ENCODE results near the gene MDFI.

MDFI gene

DNA sequence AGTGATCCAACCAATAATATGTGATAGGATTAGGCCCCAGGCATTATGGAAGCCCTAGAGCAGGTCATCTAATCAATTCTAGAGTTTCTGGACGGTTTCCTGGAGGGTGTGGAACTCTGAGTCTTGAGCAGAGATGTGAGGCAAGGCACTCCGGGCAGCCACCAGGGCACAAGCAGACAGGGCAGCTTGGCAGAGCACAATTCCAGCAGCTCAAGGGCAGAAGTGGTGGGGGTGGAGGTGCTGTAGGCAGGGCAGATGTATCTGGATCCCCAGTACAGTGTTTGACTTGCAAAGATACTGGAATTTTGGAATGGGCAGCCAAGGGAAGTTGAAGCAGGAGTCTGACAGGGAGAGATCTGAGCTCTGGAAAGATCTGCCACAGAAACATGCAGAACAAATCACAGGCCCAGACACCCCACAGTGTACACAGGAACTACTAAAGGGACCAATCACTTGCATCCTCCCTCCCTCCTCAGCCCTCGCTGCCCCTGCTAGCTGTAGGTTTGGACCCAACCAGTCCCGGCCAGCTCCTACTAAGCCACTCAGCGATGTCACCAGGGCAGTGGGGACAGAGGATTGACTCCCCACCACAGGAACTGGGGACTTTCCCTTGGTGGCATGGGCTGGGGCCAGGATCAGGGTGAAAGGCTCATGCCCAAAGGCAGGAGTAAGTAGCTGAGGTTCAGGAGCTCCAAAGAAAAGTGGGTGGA is 50.1 kb downstream of the MDFI start:
- no peak for DNase-seq (ENCODE audit: low spot score)

DNA sequence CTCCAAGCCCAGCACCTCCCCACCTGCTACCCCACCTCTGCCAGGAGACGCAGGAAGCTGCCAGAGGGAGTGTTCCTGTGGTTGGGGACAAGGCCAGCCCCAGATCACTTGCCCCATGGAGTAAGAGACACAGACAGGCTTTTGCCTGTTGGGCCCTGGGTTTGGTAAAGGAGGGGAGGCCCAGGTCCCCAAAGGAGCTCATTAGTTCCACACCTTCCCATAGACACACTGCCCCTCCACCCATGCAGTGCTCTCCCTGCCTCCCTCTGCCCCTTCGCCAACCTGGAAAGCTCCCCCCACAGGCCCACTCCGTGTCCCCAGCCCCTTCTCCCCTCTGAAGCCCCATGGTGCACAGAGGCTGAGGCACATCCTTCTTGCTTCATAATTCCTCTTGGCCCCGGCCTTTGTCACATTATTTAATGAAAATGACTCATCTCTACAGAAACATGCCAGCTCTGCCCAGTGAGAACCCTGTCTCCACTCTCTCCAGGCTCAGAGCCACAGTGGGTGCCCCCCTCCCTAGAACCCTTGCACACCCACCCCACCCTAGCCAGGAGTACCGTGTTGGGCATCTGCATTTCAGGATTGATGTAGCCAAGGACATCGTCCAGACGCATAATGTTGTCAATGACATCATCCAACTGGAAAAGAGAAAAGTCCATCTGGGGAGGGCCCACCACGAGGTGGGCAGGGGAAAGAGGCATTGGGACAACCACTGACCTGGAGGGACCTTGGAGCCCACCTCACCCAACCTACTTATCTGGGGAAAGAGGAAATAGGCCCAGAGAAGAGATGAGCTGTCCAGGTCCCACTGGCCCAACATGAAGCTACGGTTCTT is 51.1 kb downstream of the MDFI start:
- no peak for DNase-seq (ENCODE audit: low spot score)

DNA sequence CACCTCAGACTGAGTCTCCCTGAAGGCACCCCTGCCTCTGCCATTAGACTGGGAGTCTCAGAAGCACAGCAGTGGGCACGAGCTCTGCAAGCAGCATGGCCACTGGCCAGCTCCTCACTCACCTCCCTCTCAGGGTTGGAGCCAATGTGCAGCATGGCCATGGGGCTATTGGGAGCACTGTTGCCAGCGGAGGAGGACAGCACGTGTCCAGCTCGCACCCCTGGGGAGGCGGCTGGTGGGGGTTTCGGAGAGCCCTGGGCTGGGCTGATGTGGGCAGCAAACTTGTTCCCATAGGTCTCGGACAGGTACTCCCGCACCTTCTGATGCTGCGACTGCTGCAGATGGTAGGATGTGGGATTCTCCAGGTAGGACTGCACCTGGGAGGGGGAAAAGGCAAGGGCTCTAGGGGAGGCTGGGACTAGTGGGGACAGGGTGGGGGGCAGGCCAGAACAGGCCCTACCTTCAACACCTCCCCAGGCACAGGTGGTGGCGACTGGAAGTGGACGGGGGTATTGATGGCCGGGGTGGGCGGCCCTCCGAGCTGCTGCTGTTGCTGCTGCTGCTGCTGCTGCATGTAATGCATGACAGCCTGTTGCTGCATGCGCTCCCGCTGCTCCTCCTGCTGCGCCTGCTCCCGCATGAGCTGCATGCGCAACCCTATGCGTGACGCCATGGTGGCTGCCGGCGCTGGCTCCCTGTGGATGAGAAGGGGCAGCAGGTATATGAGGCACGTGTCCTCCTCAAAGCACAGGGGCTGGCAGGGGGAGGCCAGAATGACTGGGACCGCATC is 52.5 kb downstream of the MDFI start:
- no peak for DNase-seq (ENCODE audit: low spot score)

- no peak for DNase-seq (ENCODE audit: low spot score)
These were observed 53.3 kb downstream of the MDFI start for GRCh38 chr6:41691426-41692079.

- DNase-seq (ENCODE audit: low spot score), result no peak
These were observed 53.9 kb downstream of the MDFI start for GRCh38 chr6:41692080-41692675.

DNA sequence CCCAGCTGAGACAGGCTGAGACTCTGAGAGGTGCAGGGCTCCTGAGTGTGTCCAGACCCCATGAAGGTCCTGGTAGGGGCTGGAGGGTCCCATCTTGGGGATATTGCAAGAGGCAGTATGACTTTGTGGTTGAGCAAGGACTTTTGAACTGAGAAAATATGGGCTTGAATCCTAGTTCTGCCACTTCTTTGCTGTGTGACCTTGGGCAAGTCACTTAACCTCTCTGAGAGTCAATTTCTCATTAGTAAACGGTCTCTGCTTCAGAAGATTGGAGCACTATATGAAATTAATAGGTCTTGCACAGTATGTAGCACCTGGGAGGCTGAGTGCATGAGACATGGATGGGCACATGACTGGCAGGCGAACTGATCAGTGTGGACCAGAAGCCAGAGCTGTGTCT is 54.5 kb downstream of the MDFI start:
- DNase-seq (ENCODE audit: low spot score), result no peak

DNA sequence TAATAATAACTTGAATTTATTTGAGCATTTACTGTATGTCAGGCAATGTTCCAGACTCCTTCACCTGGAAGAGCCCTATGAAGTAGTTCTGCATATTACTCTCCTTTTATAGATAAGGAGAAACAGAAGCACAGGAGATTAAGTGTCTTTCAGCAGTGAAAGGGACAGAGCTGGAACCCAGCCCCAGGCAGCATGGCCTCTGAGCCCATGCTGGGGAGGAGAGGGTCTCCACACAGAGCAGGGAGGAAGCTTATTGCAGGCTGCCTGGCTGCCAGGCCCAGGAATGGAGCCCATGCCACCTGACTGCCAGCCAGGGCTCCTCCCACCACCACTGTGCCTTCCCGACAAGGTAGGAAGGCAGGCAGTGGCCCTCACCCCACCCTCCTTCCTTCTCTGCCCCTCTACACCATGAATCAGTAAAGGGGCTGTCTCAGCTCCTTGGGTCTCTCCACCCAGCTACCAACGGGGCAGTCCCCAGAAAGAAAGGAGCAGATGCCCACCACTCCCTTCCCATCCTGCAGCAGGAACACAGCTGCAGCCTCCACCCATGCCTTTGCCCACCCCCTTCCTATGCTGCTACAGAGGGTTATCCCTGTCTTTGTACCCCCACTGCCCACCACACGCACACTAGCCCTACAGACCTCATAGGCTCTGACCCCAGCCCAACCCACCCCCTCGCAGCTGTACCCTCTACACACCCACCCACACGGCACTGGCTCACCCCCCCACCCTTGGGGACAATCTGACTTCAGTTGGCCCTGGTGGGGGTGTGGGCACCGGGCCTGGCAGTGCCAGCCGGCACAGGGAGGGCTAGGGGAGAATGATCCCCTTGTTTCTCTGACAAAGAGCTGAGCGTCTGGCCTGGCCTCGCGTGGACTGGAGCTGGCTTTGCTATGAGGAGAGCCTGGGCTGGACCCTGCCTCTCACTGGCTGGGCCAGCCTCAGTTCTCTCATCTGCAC is 55.3 kb downstream of the MDFI start:
- peak; percentile 97 for DNase-seq (ENCODE audit: low spot score)

- DNase-seq (ENCODE audit: low spot score), result no peak
These were observed 56.7 kb downstream of the MDFI start for GRCh38 chr6:41694815-41695526.

DNA sequence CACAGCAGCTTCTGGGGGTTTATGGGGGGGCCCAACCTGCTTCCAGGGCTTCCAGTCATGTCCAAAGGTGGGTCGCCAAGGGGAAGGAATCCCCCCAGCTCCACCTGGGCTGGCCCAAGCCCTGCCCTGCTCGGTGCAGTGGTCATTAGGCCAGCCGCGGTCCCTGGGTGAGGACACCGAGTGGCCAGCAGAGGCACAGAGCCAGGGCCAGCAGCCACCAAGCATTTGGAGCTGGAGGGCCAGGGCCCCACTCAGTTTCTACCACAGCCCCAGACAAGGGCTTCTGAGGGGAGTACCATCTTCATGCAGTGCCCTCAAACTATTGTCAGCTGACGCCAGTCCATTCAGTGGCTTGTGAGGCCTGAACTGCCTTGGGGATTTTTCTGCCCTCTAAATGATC is 57.6 kb downstream of the MDFI start:
- DNase-seq (ENCODE audit: low spot score), result no peak

- no peak for DNase-seq (ENCODE audit: low spot score)
These were observed 58.5 kb downstream of the MDFI start for GRCh38 chr6:41696788-41697187.

DNA sequence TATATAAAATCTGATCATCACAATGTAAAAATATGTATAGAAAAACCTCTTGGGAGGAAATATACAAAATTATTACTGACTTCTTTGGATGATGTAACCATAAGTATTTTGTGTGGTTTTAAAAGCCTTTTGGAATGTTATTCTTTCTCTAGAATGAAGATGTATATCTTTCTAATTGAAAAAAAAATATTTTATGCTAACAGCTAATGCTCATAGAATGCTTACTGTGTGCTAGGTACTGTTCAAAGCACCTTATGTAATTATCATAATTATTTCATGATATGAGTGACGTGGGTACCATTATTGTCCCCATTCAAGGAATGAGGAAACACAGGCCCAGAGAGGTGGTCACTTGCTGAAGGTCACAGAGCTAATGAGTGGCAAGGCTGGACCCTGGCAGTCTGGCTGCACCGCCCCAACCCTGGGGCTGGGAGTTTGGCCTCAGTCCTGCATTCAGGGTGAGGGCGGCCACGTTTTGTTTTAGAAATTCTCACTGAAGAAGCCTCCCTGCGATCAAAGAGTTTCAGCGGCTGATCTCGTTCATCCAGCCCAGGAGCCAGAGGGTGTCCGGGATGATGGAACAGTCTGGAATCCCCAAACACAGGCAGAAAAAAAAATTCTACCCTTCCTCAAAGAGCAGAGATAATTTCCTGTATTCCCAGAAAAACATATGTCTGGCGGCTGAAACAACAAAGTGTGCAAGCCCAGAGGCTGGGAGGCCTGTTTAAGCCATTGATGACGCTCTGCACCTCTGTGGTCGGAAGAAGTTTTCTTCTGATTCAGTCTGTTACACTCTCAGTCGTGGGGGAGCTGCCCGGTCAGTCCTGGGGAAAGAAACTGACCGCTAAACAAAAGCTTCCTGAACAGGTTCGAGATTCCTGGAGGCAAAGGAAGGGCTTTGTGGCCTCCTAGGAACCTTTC is 59.9 kb downstream of the MDFI start:
- no peak for DNase-seq (ENCODE audit: low spot score)

- no peak for DNase-seq (ENCODE audit: low spot score)
These were observed 60.8 kb downstream of the MDFI start for GRCh38 chr6:41699063-41699462.

DNA sequence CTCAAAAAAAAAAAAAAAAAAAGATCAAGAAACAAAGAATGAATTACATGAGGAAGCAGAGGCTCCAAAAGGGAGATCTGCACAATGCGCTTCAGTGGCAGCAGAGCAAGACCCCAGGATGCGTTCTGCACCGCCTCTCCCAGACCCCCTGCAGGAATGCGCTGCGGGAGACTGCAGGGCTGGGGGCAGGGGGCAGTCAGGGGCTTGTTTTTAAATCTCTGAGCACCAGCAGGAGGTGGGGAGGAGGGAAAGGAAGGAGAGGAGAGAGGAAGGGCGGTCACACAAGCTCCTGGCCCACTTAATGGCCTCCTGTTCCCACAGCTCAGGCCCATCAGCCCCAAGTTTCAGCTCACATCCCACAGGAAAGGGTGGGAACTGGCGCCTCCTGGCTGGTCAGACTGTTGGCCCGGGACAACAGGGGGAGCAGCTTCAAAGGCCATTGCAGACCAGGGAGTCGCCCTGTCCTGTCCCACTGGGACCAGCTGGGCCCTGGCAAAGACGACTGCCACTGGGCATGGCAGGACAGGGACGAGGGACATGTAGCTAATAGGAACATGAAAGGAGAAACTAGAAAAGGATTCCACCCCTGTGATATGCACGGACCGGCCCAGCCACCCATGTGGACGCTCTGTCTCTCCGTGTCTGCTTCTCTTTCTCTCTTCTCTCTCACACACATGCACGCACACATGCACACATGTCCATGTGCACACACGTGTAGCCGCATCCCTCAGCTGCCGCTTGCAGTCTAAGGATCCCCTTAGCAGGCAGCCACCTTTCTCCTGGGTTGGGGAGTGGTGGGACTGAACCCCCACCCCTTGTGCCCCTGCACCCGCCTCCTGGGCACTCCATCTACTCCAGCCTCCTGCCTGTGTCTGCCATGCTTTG is 62.4 kb downstream of the MDFI start:
- DNase-seq (ENCODE audit: low spot score), result peak; percentile 61

DNA sequence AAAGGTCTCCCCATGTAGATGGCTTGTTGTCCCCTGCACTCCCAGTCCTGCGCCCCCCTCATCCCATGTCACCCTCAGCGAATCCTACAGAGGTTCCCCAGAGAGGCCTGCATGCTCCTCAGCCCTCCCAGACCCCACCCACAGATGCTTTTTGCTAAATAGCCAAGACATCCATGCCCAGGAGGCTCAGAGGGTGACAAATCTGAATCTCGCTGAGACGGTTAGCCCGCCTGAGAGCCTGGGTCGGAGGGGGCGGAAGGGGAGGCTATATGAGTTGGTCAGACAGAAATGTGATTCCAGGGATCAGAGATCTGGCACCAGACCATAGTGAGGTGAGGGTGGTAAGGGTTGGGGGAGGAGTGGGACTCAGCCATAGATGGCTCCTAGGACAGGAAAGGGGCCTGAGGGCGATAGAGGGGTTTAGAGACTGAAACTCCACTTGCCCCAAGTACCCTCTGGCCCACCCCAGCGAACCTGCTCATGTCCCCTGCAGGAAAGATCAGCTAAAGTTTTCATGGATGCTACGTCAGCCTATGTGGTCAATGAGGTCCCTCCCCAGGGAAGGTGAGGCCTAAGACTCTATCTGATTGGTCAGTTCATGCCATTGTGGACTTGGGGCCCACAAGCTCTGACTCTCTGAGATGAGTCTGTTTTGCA is 63.9 kb downstream of the MDFI start:
- DNase-seq (ENCODE audit: low spot score), result no peak

GRCh38 chr6:41702771-41703494 is 64.7 kb downstream of the MDFI start:
- no peak for DNase-seq (ENCODE audit: low spot score)
